GM12872 (cell line): ENCODE data around the gene CACNB2.

ENCODE experiments used
- CTCF ChIP-seq: IDR thresholded peaks from 3 replicates; pipeline ENCODE4 v1.5.1; 2011; ENCODE audit warnings: low read depth, mild to moderate bottlenecking, low read length, moderate library complexity; ENCODE audit not compliant: insufficient read depth

CACNB2 gene

DNA sequence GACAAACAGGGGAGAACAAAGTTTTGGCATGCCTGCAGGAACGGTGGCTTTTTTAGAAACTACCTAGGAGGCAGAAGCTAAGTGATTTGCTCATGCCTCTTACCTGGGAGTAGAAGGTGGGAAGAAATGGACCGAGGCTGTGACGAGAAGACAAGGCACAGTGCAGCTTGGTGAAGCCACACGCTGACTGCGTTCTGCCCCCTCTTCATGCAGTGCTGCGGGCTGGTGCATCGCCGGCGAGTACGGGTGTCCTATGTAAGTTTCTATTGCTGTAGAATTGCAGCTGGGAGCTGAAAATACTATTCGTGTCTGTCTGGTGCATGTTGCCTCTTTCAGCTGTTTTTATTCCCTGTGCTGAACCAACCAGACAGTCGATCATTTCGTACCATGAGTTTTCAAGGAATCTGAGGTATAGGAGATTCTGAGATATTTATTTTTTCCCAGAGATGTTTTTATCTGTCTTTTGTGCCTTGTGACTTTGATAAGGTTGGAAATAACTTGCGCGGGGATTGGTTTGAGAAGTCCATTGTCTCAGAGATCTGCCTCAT is 120.9 kb downstream of the CACNB2 start:
- TF ChIP-seq CTCF: no peak

DNA sequence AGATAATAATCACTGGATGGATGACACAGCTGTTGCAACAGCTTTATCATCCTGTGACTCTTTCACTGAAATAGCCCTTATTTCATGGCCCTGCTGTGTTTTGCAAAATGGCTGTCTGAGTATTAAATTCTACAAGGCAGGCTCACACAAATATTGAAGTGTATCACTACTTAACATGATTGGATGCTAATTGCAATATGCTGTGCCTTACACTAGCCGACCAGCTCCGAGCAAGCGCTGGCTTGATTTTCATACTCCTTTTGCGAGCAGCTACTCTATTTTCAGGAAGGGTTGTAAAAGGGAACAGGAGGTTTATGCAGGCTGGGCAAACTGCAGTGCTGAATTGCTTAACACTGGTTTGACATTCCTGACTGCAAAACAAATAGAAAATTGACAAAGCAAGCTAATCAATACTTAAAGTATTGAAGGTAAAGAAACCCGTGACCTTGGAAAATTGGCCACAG is 121.6 kb downstream of the CACNB2 start:
- no peak for TF ChIP-seq CTCF

- TF ChIP-seq CTCF: no peak
Observed at GRCh38 chr10:18264466-18265050, 124.3 kb downstream of the CACNB2 start.

DNA sequence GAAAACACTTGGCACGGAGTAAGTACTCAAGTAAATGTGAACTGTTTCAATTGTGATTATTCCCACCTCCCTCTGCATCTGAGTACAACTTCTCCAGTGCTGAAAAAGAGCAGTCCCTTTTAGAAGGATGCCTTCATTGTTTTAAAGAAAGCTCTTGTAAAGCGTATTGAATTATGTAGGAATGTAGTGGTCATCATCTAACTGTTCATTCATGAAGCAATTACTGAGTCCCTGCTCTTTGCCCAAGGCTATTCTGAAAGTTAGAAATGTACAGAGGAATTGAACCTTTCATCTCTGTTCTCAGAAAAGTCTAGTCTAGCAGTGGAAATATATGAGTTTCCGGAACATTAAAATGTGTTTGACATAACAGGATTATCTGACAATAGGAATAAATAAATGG is 127.8 kb downstream of the CACNB2 start:
- no peak for TF ChIP-seq CTCF

- TF ChIP-seq CTCF: no peak
Observed at GRCh38 chr10:18271491-18271890, 131.3 kb downstream of the CACNB2 start.

DNA sequence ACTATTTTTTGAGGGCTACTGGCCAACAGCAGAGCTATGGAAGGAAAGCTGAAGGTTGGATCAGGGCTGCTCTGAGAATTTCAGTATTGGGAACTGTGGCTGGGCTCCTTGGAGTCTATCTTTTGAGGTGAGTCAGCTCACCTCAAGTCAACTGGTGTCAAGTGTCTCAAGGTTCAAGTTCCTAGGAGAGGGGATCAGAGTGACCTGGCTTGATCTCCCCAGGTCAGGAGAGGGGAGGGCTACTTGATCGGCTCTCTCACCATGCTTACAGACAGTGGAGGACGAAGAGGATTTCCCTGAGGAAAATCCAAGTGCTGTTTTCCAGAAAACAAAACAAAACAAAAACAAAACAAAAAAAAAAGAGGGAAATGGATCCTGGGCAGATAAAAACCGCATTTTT is 132.8 kb downstream of the CACNB2 start:
- no peak for TF ChIP-seq CTCF

- no peak for TF ChIP-seq CTCF
Observed at GRCh38 chr10:18278181-18278580, 138.0 kb downstream of the CACNB2 start.

GRCh38 chr10:18279173-18279572 is 138.9 kb downstream of the CACNB2 start:
- TF ChIP-seq CTCF: no peak
